HG03457 (cell line): ENCODE measurements around the gene APPBP2.

Experiments
- ATAC-seq: cut with Tn5 transposase; IDR thresholded peaks from one replicate; pipeline ENCODE4 v1.9.1; 2021; ENCODE audit warnings: moderate number of reproducible peaks; ENCODE audit not compliant: unreplicated experiment

Gene APPBP2

GRCh38 chr17:60401819-60402218, 124.2 kb downstream of the APPBP2 start:
- ATAC-seq = no peak

GRCh38 chr17:60398227-60398959, 127.6 kb downstream of the APPBP2 start:
- no peak for ATAC-seq

GRCh38 chr17:60396412-60396811, 129.6 kb downstream of the APPBP2 start:
- no peak for ATAC-seq

- no peak for ATAC-seq
These were observed 130.5 kb downstream of the APPBP2 start for GRCh38 chr17:60395508-60396065.

- no peak for ATAC-seq
These were observed 132.0 kb downstream of the APPBP2 start for GRCh38 chr17:60393840-60394723.
